Stimulated activated effector memory CD8-positive, alpha-beta T cell treated with anti-CD3 and anti-CD28 coated beads, Interleukin-12 subunit alpha, Interleukin-12 subunit beta, amount 100 ng/mL, for 72 hours (primary cell): ENCODE measurements around the gene RAB40C.

Experiments used
- ATAC-seq: fragments of 150-1000 bp; cut with Tn5 transposase; 2 replicates; pipeline ENCODE4 v1.10.0; 2021
- DNase-seq, 2 donors: peaks; one replicate each; pipeline ENCODE4 v3.0.0; 2021 to 2022; ENCODE audit warnings: low spot score in 2 of 2
- H3K27ac Mint-ChIP-seq: one replicate; pipeline ENCODE4 v1.8.0; 2022; ENCODE audit warnings: mild to moderate bottlenecking, mixed read lengths
- H3K36me3 Mint-ChIP-seq: one replicate; pipeline ENCODE4 v1.8.0; 2022; ENCODE audit warnings: mild to moderate bottlenecking, mixed read lengths
- H3K4me1 Mint-ChIP-seq: one replicate; pipeline ENCODE4 v1.8.0; 2022; ENCODE audit warnings: mixed read lengths
- H3K4me3 Mint-ChIP-seq: one replicate; pipeline ENCODE4 v1.8.0; 2022; ENCODE audit warnings: mild to moderate bottlenecking, mixed read lengths
- H3K9me3 Mint-ChIP-seq: one replicate; pipeline ENCODE4 v1.8.0; 2022; ENCODE audit warnings: mixed read lengths

The RAB40C gene

GRCh38 chr16:606656-607307 lies 16.9 kb downstream of the RAB40C start:
- Mint-ChIP-seq H3K9me3 (no peaks in the 10 kb centered on the region), H3K4me1 (peaks cover 46% of the 10 kb centered on the region), H3K36me3 (peaks cover 5% of the 10 kb centered on the region), H3K4me3 (no peak overlapping the region), H3K27ac (no peak overlapping the region)
- DNase-seq = no peak
- no peak for ATAC-seq

DNA sequence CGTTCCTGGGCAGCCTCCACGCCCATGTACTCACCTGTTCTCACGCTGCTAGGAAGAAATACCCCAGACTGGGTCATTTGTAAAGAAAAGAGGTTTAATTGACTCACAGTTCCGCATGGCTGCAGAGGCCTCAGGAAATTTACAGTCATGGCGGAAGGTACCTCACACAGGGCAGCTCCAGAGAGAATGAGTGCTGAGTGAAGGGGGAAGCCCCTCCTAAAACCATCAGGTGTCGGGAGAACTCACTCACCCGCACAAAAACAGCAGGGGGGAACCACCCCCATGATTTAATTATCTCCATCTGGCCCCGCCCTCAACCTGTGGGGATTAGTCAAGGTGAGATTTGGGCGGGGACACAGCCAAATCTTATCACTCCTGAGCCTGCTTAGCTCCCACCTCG lies 18.2 kb downstream of the RAB40C start:
- peak; percentile 79 for ATAC-seq
- no peak for DNase-seq
- H3K4me1 Mint-ChIP-seq = peaks cover 40% of the 10 kb centered on the region
- H3K27ac Mint-ChIP-seq = no peak overlapping the region
- no peak overlapping the region for H3K4me3 Mint-ChIP-seq
- no peaks in the 10 kb centered on the region for H3K9me3 Mint-ChIP-seq
- peaks cover 5% of the 10 kb centered on the region for H3K36me3 Mint-ChIP-seq

DNA sequence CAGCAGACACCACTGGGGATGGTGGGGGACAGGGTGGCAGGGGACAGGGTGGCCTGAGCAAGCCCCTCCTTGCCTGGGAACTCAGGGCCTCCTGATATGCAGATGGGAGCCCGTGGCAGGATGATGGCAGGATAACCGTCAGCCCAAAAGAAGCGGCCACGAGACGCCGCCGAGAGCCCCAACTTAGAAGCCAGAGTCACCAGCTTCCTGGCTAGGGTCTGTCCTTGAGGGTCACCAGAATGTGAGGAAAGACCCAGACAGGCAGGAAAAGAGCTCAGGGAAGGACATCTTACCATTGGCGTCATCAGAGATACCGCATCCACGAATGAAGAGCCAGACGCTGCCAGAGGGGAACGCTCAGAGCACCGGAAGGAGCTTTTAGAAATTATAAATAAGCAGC lies 19.4 kb downstream of the RAB40C start:
- H3K27ac Mint-ChIP-seq = peak overlapping the region; percentile 86
- DNase-seq = no peak
- no peak overlapping the region for H3K4me3 Mint-ChIP-seq
- H3K36me3 Mint-ChIP-seq = peaks cover 5% of the 10 kb centered on the region
- no peaks in the 10 kb centered on the region for H3K9me3 Mint-ChIP-seq
- H3K4me1 Mint-ChIP-seq = peaks cover 31% of the 10 kb centered on the region
- no peak for ATAC-seq

GRCh38 chr16:609984-610383 lies 20.1 kb downstream of the RAB40C start:
- no peak for DNase-seq

DNA sequence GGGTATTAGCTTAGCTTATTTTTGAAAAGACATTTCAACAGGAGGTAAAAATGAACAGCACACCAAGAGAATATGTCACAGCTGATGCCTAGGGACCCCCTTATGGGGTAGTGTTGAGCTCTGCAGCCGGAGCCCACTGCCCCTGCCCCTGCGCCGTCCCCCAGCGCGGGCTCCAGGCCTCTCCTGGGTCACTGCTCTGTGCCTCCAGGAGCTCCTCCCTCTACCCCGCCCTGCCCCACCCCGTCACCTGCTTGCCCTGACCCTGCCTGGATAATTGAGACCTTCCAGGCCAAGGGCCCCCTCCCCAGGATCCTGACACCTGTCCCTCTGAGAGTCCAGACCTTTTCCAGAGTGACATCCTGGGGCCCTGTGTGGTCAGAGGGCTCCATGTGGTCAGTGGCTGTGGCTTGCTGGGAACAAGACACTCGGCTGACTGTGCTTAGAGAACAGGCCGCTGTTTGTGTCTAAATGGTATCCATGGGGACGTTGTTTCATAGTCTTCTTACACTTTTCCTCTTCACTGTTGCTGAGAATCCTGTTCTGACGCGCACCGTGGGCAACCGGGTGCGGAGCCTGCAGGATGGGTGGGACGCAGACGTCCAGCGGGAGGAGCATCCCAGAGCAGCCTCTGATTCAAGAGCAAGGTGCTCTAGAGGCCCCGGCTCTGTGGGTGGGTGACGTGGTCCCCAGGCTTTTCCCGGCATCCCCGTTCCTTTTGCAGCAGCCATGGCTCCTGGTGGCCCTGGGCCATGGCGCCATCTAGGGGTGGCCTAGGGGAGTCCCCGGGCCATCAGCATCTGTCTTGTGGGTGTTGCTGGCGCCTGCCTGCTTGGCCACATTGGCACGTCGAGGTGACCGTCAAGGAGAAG lies 20.9 kb downstream of the RAB40C start:
- Mint-ChIP-seq H3K36me3 (peaks cover 5% of the 10 kb centered on the region), H3K4me3 (no peak overlapping the region)

More at GRCh38 chr16:609984-610383, 20.1 kb downstream of the RAB40C start:
- peaks cover 5% of the 10 kb centered on the region for H3K36me3 Mint-ChIP-seq
- H3K27ac Mint-ChIP-seq = no peak overlapping the region
- H3K4me1 Mint-ChIP-seq = peaks cover 31% of the 10 kb centered on the region
- H3K9me3 Mint-ChIP-seq = no peaks in the 10 kb centered on the region
- no peak overlapping the region for H3K4me3 Mint-ChIP-seq
- ATAC-seq = no peak

DNA sequence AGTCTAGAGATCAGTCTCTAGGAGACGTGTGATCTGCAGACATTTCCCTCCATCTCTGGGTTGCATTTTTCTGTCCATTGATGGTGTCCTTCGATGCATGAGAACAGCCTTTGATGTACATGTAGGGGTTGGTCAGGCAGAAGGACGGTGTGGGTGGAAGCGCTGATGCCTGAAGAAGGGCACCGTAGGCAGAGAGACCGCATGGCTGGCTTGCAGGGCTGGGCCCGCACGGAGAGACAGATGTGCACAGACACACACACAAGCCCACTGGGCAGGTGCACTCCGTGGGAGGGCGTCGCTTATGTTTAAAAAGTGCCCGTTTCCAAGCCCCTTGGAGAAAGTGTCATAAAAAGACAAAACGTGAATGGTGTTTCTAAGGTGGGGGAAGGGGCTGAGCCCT lies 25.3 kb downstream of the RAB40C start:
- ATAC-seq (no peak), DNase-seq (no peak)
- H3K9me3 Mint-ChIP-seq = no peaks in the 10 kb centered on the region
- peaks cover 5% of the 10 kb centered on the region for H3K36me3 Mint-ChIP-seq
- peaks cover 10% of the 10 kb centered on the region for H3K4me1 Mint-ChIP-seq
- H3K4me3 Mint-ChIP-seq = no peak overlapping the region
- H3K27ac Mint-ChIP-seq = no peak overlapping the region

More for the DNA sequence above, 20.9 kb downstream of the RAB40C start:
- ATAC-seq (peak; percentile 89), DNase-seq (peak; percentile 40 to 63)
- peaks cover 31% of the 10 kb centered on the region for H3K4me1 Mint-ChIP-seq
- H3K9me3 Mint-ChIP-seq = no peaks in the 10 kb centered on the region
- peak overlapping the region; percentile 78 for H3K27ac Mint-ChIP-seq

DNA sequence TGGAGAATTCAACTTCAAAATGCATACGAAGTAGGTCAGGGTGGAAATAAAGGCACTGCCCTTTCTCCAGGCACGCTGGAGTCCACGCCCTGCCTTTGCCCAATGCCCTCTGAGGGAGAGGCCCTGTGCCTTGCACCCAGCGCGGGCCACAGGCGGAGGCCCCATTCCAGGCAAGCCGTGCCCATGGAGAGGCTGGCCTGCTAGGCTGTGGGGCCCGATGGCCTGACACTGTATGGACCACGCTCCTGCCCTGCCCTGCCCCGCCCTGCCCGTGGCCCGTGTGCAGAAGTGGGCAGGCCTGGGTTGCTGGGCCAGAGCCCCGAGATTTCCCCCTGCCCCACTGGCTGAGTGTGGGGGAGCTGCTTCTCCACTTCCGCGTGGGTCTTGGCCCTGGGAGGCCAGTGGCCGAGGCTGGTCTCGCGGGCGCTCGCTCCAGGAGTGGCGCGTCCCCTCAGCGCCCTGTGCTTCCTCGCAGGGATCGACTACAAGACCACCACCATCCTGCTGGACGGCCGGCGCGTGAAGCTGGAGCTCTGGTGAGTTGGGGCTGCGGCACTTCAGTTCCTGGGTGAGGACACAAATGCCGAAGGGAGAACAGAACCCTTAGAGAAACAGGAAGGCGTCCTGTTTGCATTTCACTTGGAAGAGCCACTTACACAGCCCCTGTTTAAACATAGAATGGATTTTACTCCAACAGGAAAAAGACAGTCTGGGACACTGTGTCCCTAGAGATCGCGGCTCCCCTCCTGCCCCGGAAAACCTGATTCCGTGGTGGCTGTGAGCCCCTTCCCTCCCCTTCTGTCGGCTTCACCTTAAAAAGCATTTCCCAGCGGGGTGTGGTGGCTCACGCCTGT lies 27.1 kb downstream of the RAB40C start:
- ATAC-seq (no peak), DNase-seq (no peak)
- no peaks in the 10 kb centered on the region for H3K4me1 Mint-ChIP-seq
- H3K27ac Mint-ChIP-seq = no peak overlapping the region
- no peaks in the 10 kb centered on the region for H3K9me3 Mint-ChIP-seq
- no peak overlapping the region for H3K4me3 Mint-ChIP-seq
- no peaks in the 10 kb centered on the region for H3K36me3 Mint-ChIP-seq

GRCh38 chr16:617855-618254 lies 28.0 kb downstream of the RAB40C start:
- Mint-ChIP-seq H3K4me1 (no peaks in the 10 kb centered on the region), H3K36me3 (no peaks in the 10 kb centered on the region), H3K27ac (no peak overlapping the region), H3K9me3 (no peaks in the 10 kb centered on the region), H3K4me3 (no peak overlapping the region)
- DNase-seq (no peak), ATAC-seq (no peak)

DNA sequence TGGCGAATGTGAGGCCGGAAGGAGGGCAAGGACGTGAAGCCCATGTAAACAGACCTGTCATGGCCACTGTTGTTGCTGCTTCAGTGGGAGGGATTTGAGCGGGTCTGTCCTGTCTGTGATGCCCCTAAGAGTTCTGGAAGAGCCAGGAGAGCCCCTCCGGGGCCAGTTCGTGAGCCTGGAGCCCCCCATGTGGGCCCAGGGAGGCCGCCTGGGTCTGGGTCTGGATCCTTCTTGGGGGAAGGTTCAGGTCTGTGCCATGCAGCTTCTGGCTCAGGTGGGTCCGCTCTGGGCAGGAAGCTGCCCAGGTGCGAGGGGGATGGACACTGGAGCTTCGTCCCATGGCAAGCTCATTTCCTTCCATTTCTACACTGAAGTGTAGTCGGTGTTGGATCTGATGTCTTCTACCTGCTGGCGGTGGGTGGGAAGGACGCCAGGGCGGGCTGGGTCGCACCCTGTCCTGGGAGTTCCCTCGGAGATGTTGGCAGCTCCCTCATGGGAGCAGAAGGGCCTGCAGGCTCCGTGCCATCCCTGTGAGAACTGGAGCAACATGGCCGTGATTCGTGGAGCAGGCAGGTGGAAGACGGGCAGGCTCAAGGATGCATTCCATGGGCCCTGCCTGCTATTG lies 29.7 kb downstream of the RAB40C start:
- ATAC-seq (no peak), DNase-seq (no peak)
- no peaks in the 10 kb centered on the region for H3K36me3 Mint-ChIP-seq
- no peaks in the 10 kb centered on the region for H3K4me1 Mint-ChIP-seq
- H3K27ac Mint-ChIP-seq = no peak overlapping the region
- H3K9me3 Mint-ChIP-seq = no peaks in the 10 kb centered on the region
- H3K4me3 Mint-ChIP-seq = no peak overlapping the region

- ATAC-seq (no peak), DNase-seq (no peak)
- Mint-ChIP-seq H3K36me3 (no peaks in the 10 kb centered on the region), H3K4me1 (no peaks in the 10 kb centered on the region), H3K4me3 (no peak overlapping the region), H3K27ac (peak overlapping the region; percentile 13), H3K9me3 (no peaks in the 10 kb centered on the region)
These were observed 31.0 kb downstream of the RAB40C start for GRCh38 chr16:620700-621525.

- ATAC-seq (no peak), DNase-seq (no peak)
- no peaks in the 10 kb centered on the region for H3K9me3 Mint-ChIP-seq
- no peak overlapping the region for H3K4me3 Mint-ChIP-seq
- H3K27ac Mint-ChIP-seq = peak overlapping the region; percentile 13
- no peaks in the 10 kb centered on the region for H3K4me1 Mint-ChIP-seq
- peaks cover 3% of the 10 kb centered on the region for H3K36me3 Mint-ChIP-seq
These were observed 31.8 kb downstream of the RAB40C start for GRCh38 chr16:621526-622105.

DNA sequence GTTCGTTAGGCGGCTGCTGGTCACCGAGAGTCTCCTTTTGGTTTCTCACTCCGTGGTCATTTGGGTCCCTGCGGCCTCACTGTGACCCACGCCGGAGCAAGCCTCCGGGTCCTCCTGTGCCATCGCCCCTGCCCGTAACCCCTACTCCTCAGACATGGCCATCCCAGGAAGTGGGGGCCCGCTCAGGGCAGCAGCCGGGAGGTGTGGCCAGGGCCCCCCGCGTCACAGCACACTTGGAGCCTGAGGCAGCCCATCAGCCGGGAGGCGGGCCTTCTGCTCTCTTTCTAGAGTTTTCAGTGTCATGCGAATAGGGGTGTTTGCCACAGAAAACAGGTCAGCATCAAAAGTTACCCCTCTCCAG lies 33.0 kb downstream of the RAB40C start:
- H3K4me1 Mint-ChIP-seq = no peaks in the 10 kb centered on the region
- H3K36me3 Mint-ChIP-seq = peaks cover 8% of the 10 kb centered on the region
- no peak overlapping the region for H3K27ac Mint-ChIP-seq
- DNase-seq = no peak
- no peak for ATAC-seq
- no peaks in the 10 kb centered on the region for H3K9me3 Mint-ChIP-seq
- H3K4me3 Mint-ChIP-seq = no peak overlapping the region

DNA sequence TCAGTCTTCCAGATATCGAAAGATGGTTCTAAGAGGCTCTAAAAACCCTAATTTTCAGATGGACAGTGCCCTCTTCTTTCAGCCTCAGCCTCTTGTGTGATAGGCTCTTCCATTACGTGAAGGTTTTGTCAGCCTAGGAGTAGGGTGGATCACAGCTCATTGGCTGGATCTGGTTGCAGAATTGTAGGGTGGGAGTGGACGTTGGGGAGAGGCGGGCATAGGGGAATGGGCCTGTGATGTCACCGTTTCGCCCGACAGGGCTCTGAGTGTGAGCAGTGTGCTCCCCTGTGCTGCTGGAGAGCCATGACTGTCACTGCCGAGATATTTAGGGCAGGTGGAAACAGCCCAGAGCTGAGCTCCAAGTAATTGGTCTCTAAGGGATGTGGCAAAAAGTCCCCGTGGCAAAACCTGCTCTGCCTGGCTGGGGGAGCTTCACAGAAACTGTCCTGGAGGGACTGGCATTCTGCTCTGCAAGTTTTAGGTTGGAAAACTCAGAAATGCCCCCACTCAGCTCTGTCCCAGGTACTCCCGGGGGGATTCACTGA lies 34.7 kb downstream of the RAB40C start:
- Mint-ChIP-seq H3K36me3 (peaks cover 10% of the 10 kb centered on the region), H3K4me3 (no peak overlapping the region), H3K27ac (no peak overlapping the region), H3K4me1 (no peaks in the 10 kb centered on the region), H3K9me3 (no peaks in the 10 kb centered on the region)
- no peak for DNase-seq
- no peak for ATAC-seq
